ENCODE data around the gene NCBP3. TPM values are rescaled to one million over a fixed set of nuclear protein-coding genes. Genes with fewer than 3 reads are reported as not detected.

The NCBP3 gene
- total RNA-seq, 2 experiments from 2014 or later, result 25.0 to 29.5 TPM

DNA sequence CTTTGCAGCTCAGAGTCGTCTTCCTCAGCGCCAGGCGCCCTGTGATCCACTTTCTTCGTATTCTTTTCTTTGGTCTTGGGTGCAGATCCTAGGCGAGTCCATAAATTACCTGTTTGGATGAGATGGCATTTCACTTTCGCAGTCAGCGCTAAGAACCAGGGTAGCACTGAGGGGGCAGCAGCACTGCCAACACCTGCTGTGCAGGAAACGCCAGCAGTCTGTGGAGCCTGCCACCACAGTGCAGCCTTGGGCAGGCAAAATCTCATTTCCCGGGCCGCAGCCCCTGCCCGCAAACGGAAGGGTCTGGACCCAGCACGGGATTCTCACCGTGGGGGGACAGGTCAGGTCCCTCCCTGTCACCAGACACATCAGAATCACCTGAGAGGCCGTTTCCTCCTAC, 32.9 kb downstream of the NCBP3 start:
- H3K4me1 ChIP-seq (ENCODE audit: insufficient read depth, low read length), result no peaks in the 10 kb centered on the region
- H3K36me3 Mint-ChIP-seq (ENCODE audit: low read depth), result peaks cover 81% of the 10 kb centered on the region
- H3K4me3 ChIP-seq (ENCODE audit: low read length), result no peak overlapping the region
- H3K36me3 ChIP-seq (ENCODE audit: insufficient read depth, low read length), result peaks cover 84% of the 10 kb centered on the region
- ATAC-seq (ENCODE audit: poor library complexity) (no peak), DNase-seq (no peak)
- ChIA-PET POLR2A (no interaction called here), CTCF (no interaction called here)
- no peaks in the 10 kb centered on the region for H3K27me3 ChIP-seq (ENCODE audit: control insufficient read depth in 1 of 2, insufficient read depth in 2 of 2, low read length in 2 of 2)
- no peaks in the 10 kb centered on the region for H3K27me3 Mint-ChIP-seq
- H3K4me3 Mint-ChIP-seq, result no peak overlapping the region
- intact Hi-C loops (cut with DNase I, micrococcal nuclease), result no loop called here
- no peak overlapping the region for H3K27ac ChIP-seq (ENCODE audit: low read depth in 1 of 2, low read length in 2 of 2)
- no peaks in the 10 kb centered on the region for H3K9me3 Mint-ChIP-seq
- H3K4me1 Mint-ChIP-seq (ENCODE audit: low read depth), result no peaks in the 10 kb centered on the region
- no peaks in the 10 kb centered on the region for H3K9me3 ChIP-seq (ENCODE audit: control insufficient read depth in 1 of 2, insufficient read depth in 1 of 2, low read length in 2 of 2)
- no peak overlapping the region for H3K27ac Mint-ChIP-seq
- TF ChIP-seq, protein P1, sequence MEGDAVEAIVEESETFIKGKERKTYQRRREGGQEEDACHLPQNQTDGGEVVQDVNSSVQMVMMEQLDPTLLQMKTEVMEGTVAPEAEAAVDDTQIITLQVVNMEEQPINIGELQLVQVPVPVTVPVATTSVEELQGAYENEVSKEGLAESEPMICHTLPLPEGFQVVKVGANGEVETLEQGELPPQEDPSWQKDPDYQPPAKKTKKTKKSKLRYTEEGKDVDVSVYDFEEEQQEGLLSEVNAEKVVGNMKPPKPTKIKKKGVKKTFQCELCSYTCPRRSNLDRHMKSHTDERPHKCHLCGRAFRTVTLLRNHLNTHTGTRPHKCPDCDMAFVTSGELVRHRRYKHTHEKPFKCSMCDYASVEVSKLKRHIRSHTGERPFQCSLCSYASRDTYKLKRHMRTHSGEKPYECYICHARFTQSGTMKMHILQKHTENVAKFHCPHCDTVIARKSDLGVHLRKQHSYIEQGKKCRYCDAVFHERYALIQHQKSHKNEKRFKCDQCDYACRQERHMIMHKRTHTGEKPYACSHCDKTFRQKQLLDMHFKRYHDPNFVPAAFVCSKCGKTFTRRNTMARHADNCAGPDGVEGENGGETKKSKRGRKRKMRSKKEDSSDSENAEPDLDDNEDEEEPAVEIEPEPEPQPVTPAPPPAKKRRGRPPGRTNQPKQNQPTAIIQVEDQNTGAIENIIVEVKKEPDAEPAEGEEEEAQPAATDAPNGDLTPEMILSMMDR (IDR thresholded peaks at IDR 0.05), result no peak

DNA sequence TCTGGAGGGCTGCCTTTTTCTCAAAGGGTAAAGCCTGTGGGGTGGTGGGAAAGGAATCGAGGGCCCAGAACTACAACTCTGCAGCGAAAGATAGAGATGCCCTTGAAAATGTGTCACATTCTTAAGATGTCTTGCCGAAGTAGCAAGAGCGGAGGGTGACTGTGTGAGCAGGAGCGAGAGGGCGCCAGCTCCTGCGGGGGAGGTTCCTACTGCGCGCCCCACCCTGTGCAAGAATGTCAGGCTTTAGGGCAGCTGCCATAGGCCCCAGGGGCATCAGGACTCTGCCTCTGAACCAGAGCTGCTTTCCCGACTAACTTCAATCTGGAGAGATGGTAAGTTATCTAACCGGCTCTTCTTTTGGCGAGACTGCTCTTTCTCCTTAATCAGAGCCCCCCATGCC, 33.3 kb downstream of the NCBP3 start:
- Histone ChIP-seq H3K4me1 (ENCODE audit: insufficient read depth, low read length) (no peaks in the 10 kb centered on the region), H3K27ac (ENCODE audit: low read depth in 1 of 2, low read length in 2 of 2) (no peak overlapping the region), H3K27me3 (ENCODE audit: control insufficient read depth in 1 of 2, insufficient read depth in 2 of 2, low read length in 2 of 2) (no peaks in the 10 kb centered on the region), H3K4me3 (ENCODE audit: low read length) (no peak overlapping the region), H3K36me3 (ENCODE audit: insufficient read depth, low read length) (peaks cover 84% of the 10 kb centered on the region), H3K9me3 (ENCODE audit: control insufficient read depth in 1 of 2, insufficient read depth in 1 of 2, low read length in 2 of 2) (no peaks in the 10 kb centered on the region)
- no peak for ATAC-seq (ENCODE audit: poor library complexity)
- POLR2A ChIA-PET, result no interaction called here
- Mint-ChIP-seq H3K36me3 (ENCODE audit: low read depth) (peaks cover 80% of the 10 kb centered on the region), H3K27me3 (no peaks in the 10 kb centered on the region), H3K4me3 (no peak overlapping the region), H3K27ac (no peak overlapping the region), H3K4me1 (ENCODE audit: low read depth) (no peaks in the 10 kb centered on the region), H3K9me3 (no peaks in the 10 kb centered on the region)
- CTCF ChIA-PET, result no interaction called here
- TF ChIP-seq, protein P1 (IDR thresholded peaks at IDR 0.05), result no peak
- no peak for DNase-seq
- intact Hi-C loops (cut with DNase I, micrococcal nuclease), result no loop called here

DNA sequence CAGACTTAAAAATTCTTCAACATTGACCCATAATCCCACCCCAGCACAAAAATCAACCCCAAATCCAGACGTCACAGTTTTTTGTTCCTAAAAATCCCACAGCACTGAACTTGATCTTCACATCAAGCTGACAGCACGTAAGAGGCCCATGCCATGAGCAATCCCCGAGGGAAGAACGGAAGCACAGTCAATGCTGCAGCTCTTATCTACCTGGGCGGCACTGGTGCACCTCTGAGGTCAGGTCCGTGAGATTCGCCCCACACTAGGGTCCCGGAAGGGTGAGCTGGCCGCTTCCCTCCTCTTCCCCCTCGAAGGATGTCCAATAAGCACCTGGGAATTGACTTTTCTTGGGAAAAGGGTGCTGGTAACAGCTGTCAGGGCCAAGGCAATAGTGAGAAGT, 33.8 kb downstream of the NCBP3 start:
- CTCF ChIA-PET, result no interaction called here
- no peak overlapping the region for H3K4me3 ChIP-seq (ENCODE audit: low read length)

More for the DNA sequence above, 33.8 kb downstream of the NCBP3 start:
- Histone ChIP-seq H3K27ac (ENCODE audit: low read depth in 1 of 2, low read length in 2 of 2) (no peak overlapping the region), H3K27me3 (ENCODE audit: control insufficient read depth in 1 of 2, insufficient read depth in 2 of 2, low read length in 2 of 2) (no peaks in the 10 kb centered on the region), H3K36me3 (ENCODE audit: insufficient read depth, low read length) (peaks cover 85% of the 10 kb centered on the region), H3K4me1 (ENCODE audit: insufficient read depth, low read length) (no peaks in the 10 kb centered on the region), H3K9me3 (ENCODE audit: control insufficient read depth in 1 of 2, insufficient read depth in 1 of 2, low read length in 2 of 2) (no peaks in the 10 kb centered on the region)
- no peak overlapping the region for H3K4me3 Mint-ChIP-seq
- DNase-seq (no peak), ATAC-seq (ENCODE audit: poor library complexity) (no peak)
- H3K4me1 Mint-ChIP-seq (ENCODE audit: low read depth), result no peaks in the 10 kb centered on the region
- peaks cover 82% of the 10 kb centered on the region for H3K36me3 Mint-ChIP-seq (ENCODE audit: low read depth)
- no peaks in the 10 kb centered on the region for H3K9me3 Mint-ChIP-seq
- H3K27me3 Mint-ChIP-seq, result no peaks in the 10 kb centered on the region
- intact Hi-C loops (cut with DNase I, micrococcal nuclease), result no loop called here
- TF ChIP-seq, protein P1 (IDR thresholded peaks at IDR 0.05), result no peak
- POLR2A ChIA-PET, result no interaction called here
- no peak overlapping the region for H3K27ac Mint-ChIP-seq

Measured in CD4-positive, alpha-beta T cell (primary cell).